DND-41 (cell line): Measurements from ENCODE around the gene GATA2.

Source experiments
- ATAC-seq: fragments of 200-7000 bp; cut with Tn5 transposase; 3 replicates; pipeline ENCODE4 v1.9.1; 2021; ENCODE audit warnings: low read depth; ENCODE audit not compliant: insufficient read depth
- DNase-seq: peaks from one replicate; pipeline ENCODE4 v3.0.0-alpha.2; 2020
- H2AFZ ChIP-seq: 2 replicates; pipeline ENCODE4 v1.6.0; 2012; ENCODE audit warnings: low read depth, low read length
- H3K27ac ChIP-seq: 2 replicates; pipeline ENCODE4 v1.5.1; 2012; ENCODE audit warnings: low read length, inconsistent platforms
- H3K27me3 ChIP-seq: fragments of 200-600 bp; sonication (generic); 2 replicates; pipeline ENCODE4 v1.6.0; 2012; ENCODE audit warnings: low read length, mild to moderate bottlenecking, inconsistent platforms; ENCODE audit not compliant: insufficient read depth, poor library complexity
- H3K36me3 ChIP-seq: 2 replicates; pipeline ENCODE4 v1.5.1; 2012; ENCODE audit warnings: low read length, inconsistent platforms; ENCODE audit not compliant: insufficient read depth
- H3K4me1 ChIP-seq: 2 replicates; pipeline ENCODE4 v1.5.1; 2012; ENCODE audit warnings: mild to moderate bottlenecking, low read length; ENCODE audit not compliant: insufficient read depth
- H3K4me2 ChIP-seq: 2 replicates; pipeline ENCODE4 v1.6.0; 2012; ENCODE audit warnings: mild to moderate bottlenecking, moderate library complexity, low read length, inconsistent platforms; ENCODE audit not compliant: insufficient read depth
- H3K4me3 ChIP-seq, 2 experiments: fragments of 200-600 bp in 1 of 2; shearing (Covaris generic) in 1 of 2; 2 replicates each; pipeline ENCODE4 v1.5.1; 2012 to 2016; ENCODE audit warnings: inconsistent platforms in 2 of 2, low read length in 2 of 2, mild to moderate bottlenecking in 2 of 2, low read depth in 1 of 2, moderate library complexity in 1 of 2
- H3K79me2 ChIP-seq: 2 replicates; pipeline ENCODE4 v1.6.0; 2012; ENCODE audit warnings: low read length, inconsistent platforms; ENCODE audit not compliant: insufficient read depth
- H3K9ac ChIP-seq: 2 replicates; pipeline ENCODE4 v1.6.0; 2012; ENCODE audit warnings: low read depth, mild to moderate bottlenecking, inconsistent platforms, low read length, moderate library complexity
- H3K9me3 ChIP-seq: 2 replicates; pipeline ENCODE4 v1.5.1; 2012; ENCODE audit warnings: low read length, moderate library complexity, mild to moderate bottlenecking, inconsistent platforms; ENCODE audit not compliant: insufficient read depth, severe bottlenecking
- H4K20me1 ChIP-seq: 2 replicates; pipeline ENCODE4 v1.6.0; 2012; ENCODE audit warnings: low read length; ENCODE audit not compliant: insufficient read depth
- CTCF ChIP-seq: IDR thresholded peaks from 2 replicates; pipeline ENCODE4 v1.5.1; 2012; ENCODE audit warnings: borderline replicate concordance, low read length, moderate library complexity, mild to moderate bottlenecking; ENCODE audit not compliant: poor library complexity, severe bottlenecking; ENCODE audit errors: extremely low read depth
- EZH2 ChIP-seq: IDR thresholded peaks from 3 replicates; pipeline ENCODE4 v1.6.1; 2012; ENCODE audit warnings: borderline replicate concordance, low read depth, mild to moderate bottlenecking, moderate library complexity, low read length, inconsistent platforms; ENCODE audit not compliant: severe bottlenecking

The GATA2 gene

GRCh38 chr3:128496602-128497304 is 3.8 kb upstream of the GATA2 start:
- TF ChIP-seq CTCF (no peak), EZH2 (no peak)
- DNase-seq (no peak), ATAC-seq (no peak)
- Histone ChIP-seq H3K27me3 (peaks cover 6% of the 10 kb centered on the region), H3K79me2 (no peaks in the 10 kb centered on the region), H3K9ac (peak overlapping the region; percentile 47; the same call in 1 of the 2 replicates), H4K20me1 (no peaks in the 10 kb centered on the region), H3K4me2 (peak overlapping the region; percentile 71), H3K27ac (no peak overlapping the region), H3K4me1 (peaks cover 11% of the 10 kb centered on the region), H2AFZ (peak overlapping the region; percentile 82), H3K36me3 (no peaks in the 10 kb centered on the region), H3K9me3 (no peaks in the 10 kb centered on the region), H3K4me3 (peak overlapping the region in 1 of 2 experiments; percentile 54; a peak in 2 of 4 replicates)

- peaks cover 6% of the 10 kb centered on the region for H3K27me3 ChIP-seq
These were observed 3.1 kb upstream of the GATA2 start for GRCh38 chr3:128496019-128496601.

GRCh38 chr3:128495435-128495970 is 2.5 kb upstream of the GATA2 start:
- ATAC-seq, result no peak
- Histone ChIP-seq H3K9ac (no peak overlapping the region), H4K20me1 (no peaks in the 10 kb centered on the region), H3K79me2 (no peaks in the 10 kb centered on the region), H3K4me2 (no peak overlapping the region), H3K4me3 (no peak overlapping the region), H3K36me3 (no peaks in the 10 kb centered on the region), H3K9me3 (no peaks in the 10 kb centered on the region), H3K27me3 (peaks cover 6% of the 10 kb centered on the region), H3K4me1 (peaks cover 11% of the 10 kb centered on the region), H2AFZ (no peak overlapping the region), H3K27ac (no peak overlapping the region)
- DNase-seq, result no peak
- TF ChIP-seq EZH2 (no peak), CTCF (no peak)

More at GRCh38 chr3:128496019-128496601, 3.1 kb upstream of the GATA2 start:
- no peaks in the 10 kb centered on the region for H4K20me1 ChIP-seq
- no peak overlapping the region for H2AFZ ChIP-seq
- TF ChIP-seq EZH2 (no peak), CTCF (no peak)
- H3K4me1 ChIP-seq, result peaks cover 11% of the 10 kb centered on the region
- H3K9me3 ChIP-seq, result no peaks in the 10 kb centered on the region
- ATAC-seq, result no peak
- H3K27ac ChIP-seq, result no peak overlapping the region
- H3K9ac ChIP-seq, result no peak overlapping the region
- no peaks in the 10 kb centered on the region for H3K79me2 ChIP-seq
- no peak for DNase-seq
- no peaks in the 10 kb centered on the region for H3K36me3 ChIP-seq
- no peak overlapping the region for H3K4me3 ChIP-seq
- H3K4me2 ChIP-seq, result no peak overlapping the region
